GM12892 (cell line): ENCODE measurements around the gene LRIG3.

Experiments used
- POLR2A ChIP-seq: IDR thresholded peaks from 2 replicates; pipeline ENCODE4 v1.6.1; 2011; ENCODE audit warnings: low read depth, low read length, control low read depth
- POLR2AphosphoS5 ChIP-seq: IDR thresholded peaks from 2 replicates; pipeline ENCODE4 v1.6.1; 2011; ENCODE audit warnings: low read depth, low read length, control low read depth
- TAF1 ChIP-seq: IDR thresholded peaks from 2 replicates; pipeline ENCODE4 v1.6.1; 2011; ENCODE audit warnings: low read depth, mild to moderate bottlenecking, control low read depth, low read length, borderline replicate concordance

DNA sequence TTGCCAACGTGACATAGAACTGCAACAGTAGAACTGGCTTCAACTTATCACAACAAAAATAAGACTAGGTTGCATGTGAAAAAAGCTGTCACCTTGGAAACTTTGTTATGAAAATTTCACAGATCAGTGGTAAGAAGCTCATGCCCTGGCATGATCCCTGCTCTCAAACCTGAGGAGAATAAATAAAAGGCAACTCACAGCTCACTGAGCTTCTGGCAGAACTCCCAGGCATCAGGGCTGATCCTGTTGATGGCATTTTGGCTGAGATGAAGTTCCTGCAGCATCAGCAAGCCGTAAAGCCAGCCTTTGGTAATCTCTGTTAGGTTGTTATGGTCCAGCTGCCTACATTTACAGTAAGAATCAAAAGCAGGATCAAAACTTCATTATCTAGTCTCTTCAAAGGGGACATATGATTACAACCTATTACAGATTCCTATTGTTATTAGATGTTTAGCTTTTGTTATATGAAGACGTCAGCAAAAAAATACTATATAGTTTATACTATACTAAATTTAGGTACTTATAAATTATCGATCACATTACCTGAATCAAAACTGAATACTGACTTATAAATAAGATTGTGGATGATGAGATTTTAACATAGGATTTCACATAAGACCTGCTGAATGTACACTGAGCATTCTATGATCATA is 32.0 kb downstream of the LRIG3 start:
- TF ChIP-seq POLR2AphosphoS5 (no peak), POLR2A (no peak), TAF1 (no peak)
